Astrocyte (in vitro differentiated cells and primary cell): ENCODE measurements around the gene GNG12. TPM values are rescaled to one million over a fixed set of nuclear protein-coding genes. Genes with fewer than 3 reads are reported as not detected.

Experiments
- DNase-seq: peaks from one replicate; pipeline ENCODE4 v3.0.0-alpha.2; 2010; ENCODE audit warnings: low read depth
- FAIRE-seq: peaks from 2 replicates; lab custom pipeline; 2011; peaks lifted over from hg19 to GRCh38; lab: Jason Lieb, UNC
- H2AFZ ChIP-seq: 2 replicates; pipeline ENCODE4 v1.6.0; 2012; ENCODE audit warnings: low read depth, low read length, inconsistent platforms
- H3K27ac ChIP-seq: 2 replicates; pipeline ENCODE4 v1.5.1; 2011; ENCODE audit warnings: low read depth, low read length, inconsistent platforms
- H3K27me3 ChIP-seq: 2 replicates; pipeline ENCODE4 v1.6.0; 2011; ENCODE audit warnings: low read length, inconsistent platforms; ENCODE audit not compliant: insufficient read depth
- H3K36me3 ChIP-seq: 2 replicates; pipeline ENCODE4 v1.5.1; 2011; ENCODE audit warnings: low read length, inconsistent platforms; ENCODE audit not compliant: insufficient read depth
- H3K4me1 ChIP-seq: 2 replicates; pipeline ENCODE4 v1.5.1; 2011; ENCODE audit warnings: low read length, inconsistent platforms; ENCODE audit not compliant: insufficient read depth
- H3K4me2 ChIP-seq: 2 replicates; pipeline ENCODE4 v1.6.0; 2012; ENCODE audit warnings: low read length, inconsistent platforms
- H3K4me3 ChIP-seq: 2 replicates; pipeline ENCODE4 v1.5.1; 2011; ENCODE audit warnings: low read depth, mild to moderate bottlenecking, low read length, inconsistent platforms; ENCODE audit not compliant: insufficient read depth
- H3K79me2 ChIP-seq: 2 replicates; pipeline ENCODE4 v1.6.0; 2012; ENCODE audit warnings: mild to moderate bottlenecking, low read length, inconsistent platforms; ENCODE audit not compliant: insufficient read depth
- H3K9ac ChIP-seq: 2 replicates; pipeline ENCODE4 v1.6.0; 2012; ENCODE audit warnings: mild to moderate bottlenecking, low read length, inconsistent platforms
- H3K9me3 ChIP-seq: 2 replicates; pipeline ENCODE4 v1.5.1; 2012; ENCODE audit warnings: low read depth, mild to moderate bottlenecking, low read length, inconsistent platforms; ENCODE audit not compliant: insufficient read depth
- H4K20me1 ChIP-seq: 2 replicates; pipeline ENCODE4 v1.6.0; 2012; ENCODE audit warnings: low read length, inconsistent platforms; ENCODE audit not compliant: insufficient read depth
- H3K27ac Mint-ChIP-seq: one replicate; pipeline ENCODE4 v1.8.0; 2021; ENCODE audit warnings: mild to moderate bottlenecking, mixed read lengths; ENCODE audit not compliant: unreplicated experiment
- H3K27me3 Mint-ChIP-seq: one replicate; pipeline ENCODE4 v1.8.0; 2021; ENCODE audit warnings: low read depth, mixed read lengths; ENCODE audit not compliant: unreplicated experiment
- H3K36me3 Mint-ChIP-seq: one replicate; pipeline ENCODE4 v1.8.0; 2021; ENCODE audit warnings: low read depth, mixed read lengths; ENCODE audit not compliant: unreplicated experiment
- H3K4me1 Mint-ChIP-seq: one replicate; pipeline ENCODE4 v1.8.0; 2021; ENCODE audit warnings: low read depth, mixed read lengths; ENCODE audit not compliant: unreplicated experiment
- H3K4me3 Mint-ChIP-seq: one replicate; pipeline ENCODE4 v1.8.0; 2021; ENCODE audit warnings: mild to moderate bottlenecking, moderate library complexity, mixed read lengths; ENCODE audit not compliant: unreplicated experiment
- H3K9me3 Mint-ChIP-seq: one replicate; pipeline ENCODE4 v1.8.0; 2021; ENCODE audit warnings: mild to moderate bottlenecking, mixed read lengths; ENCODE audit not compliant: unreplicated experiment
- EZH2 ChIP-seq: IDR thresholded peaks from 2 replicates; pipeline ENCODE4 v1.6.1; 2012; ENCODE audit warnings: mild to moderate bottlenecking, low read length, inconsistent platforms; ENCODE audit not compliant: insufficient read depth
- total RNA-seq: library from RNA; stranded (reverse); gene quantifications from 2 replicates; pipeline ENCODE4 v1.2.1, GENCODE V29; 2021
- TF ChIP-seq, protein P1 (sequence below): IDR thresholded peaks from 2 replicates; pipeline ENCODE4 v1.5.1; 2011; ENCODE audit warnings: low read depth, mild to moderate bottlenecking, inconsistent platforms, low read length, moderate library complexity; ENCODE audit not compliant: insufficient read depth

Gene GNG12
- total RNA-seq, 1 donor from 2014 or later = 101 TPM

DNA sequence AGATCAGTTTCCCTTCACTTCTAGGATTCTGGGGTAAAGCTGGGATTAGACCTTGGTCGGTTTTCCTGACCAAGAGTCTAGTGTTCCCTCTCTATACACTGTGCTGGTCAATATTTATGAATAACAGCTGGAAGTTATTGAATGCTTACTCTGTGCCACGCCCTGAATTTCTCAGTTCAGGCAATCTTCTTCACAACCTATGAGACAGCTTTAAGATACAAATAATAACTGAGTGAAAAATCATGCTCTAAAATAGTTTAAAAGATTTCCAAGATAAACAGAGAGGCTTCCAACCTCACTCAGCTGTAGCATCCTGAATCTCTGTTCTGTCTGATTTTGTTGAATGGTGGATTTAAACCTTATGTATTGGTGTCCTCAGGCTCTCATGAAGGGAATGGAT, 72.2 kb downstream of the GNG12 start:
- Mint-ChIP-seq H3K36me3 (no peaks in the 10 kb centered on the region), H3K9me3 (no peaks in the 10 kb centered on the region), H3K27ac (no peak overlapping the region), H3K27me3 (no peaks in the 10 kb centered on the region), H3K4me3 (no peak overlapping the region), H3K4me1 (peaks cover 46% of the 10 kb centered on the region)
- Histone ChIP-seq H3K4me1 (peaks cover 29% of the 10 kb centered on the region), H3K9me3 (no peaks in the 10 kb centered on the region), H4K20me1 (peaks cover 36% of the 10 kb centered on the region), H3K79me2 (peaks cover 86% of the 10 kb centered on the region), H3K9ac (peak overlapping the region; percentile 59), H3K27ac (peak overlapping the region; percentile 68), H3K27me3 (no peaks in the 10 kb centered on the region), H2AFZ (no peak overlapping the region), H3K4me3 (no peak overlapping the region), H3K36me3 (peaks cover 9% of the 10 kb centered on the region), H3K4me2 (no peak overlapping the region)
- DNase-seq (no peak), FAIRE-seq (no peak)
- TF ChIP-seq, protein P1, sequence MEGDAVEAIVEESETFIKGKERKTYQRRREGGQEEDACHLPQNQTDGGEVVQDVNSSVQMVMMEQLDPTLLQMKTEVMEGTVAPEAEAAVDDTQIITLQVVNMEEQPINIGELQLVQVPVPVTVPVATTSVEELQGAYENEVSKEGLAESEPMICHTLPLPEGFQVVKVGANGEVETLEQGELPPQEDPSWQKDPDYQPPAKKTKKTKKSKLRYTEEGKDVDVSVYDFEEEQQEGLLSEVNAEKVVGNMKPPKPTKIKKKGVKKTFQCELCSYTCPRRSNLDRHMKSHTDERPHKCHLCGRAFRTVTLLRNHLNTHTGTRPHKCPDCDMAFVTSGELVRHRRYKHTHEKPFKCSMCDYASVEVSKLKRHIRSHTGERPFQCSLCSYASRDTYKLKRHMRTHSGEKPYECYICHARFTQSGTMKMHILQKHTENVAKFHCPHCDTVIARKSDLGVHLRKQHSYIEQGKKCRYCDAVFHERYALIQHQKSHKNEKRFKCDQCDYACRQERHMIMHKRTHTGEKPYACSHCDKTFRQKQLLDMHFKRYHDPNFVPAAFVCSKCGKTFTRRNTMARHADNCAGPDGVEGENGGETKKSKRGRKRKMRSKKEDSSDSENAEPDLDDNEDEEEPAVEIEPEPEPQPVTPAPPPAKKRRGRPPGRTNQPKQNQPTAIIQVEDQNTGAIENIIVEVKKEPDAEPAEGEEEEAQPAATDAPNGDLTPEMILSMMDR = no peak
- no peak for TF ChIP-seq EZH2

DNA sequence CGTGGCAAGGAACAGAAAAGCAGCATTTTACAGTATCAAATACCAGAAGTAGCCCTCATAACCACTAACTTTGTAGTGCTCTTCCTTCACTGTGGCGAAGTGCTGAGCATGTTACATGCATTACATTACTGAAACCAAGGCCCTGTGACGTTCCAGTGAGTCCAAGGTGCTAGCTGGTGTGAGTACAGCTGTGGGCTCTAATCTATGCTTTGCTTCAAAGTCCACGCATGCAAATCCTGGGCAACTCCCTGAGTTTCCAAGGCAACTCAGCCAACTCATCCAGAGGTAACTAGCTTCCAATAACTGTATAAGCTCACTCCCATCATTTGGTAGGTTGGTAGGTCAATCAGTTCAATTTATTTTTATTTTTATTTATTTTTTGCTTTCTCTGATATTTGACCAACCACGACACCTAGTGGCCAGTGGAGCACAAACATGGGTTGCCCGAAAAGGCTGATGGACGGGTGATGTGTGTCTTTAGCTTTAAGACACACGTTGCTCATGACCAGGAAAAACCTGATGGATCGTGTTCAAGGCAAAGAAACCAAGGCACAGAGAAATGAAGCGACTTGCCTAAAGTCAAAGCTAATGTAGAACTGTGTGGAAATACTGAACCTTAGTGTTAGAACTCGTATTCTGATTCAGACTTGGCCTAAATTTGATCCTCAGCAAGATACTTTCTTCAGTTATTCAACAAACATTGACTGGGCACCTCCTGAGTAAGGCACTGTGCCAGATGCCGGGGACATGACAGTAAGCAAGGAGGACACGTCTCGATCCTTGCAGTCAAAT, 73.0 kb downstream of the GNG12 start:
- peak overlapping the region; percentile 3 for H3K4me3 Mint-ChIP-seq
- H3K27ac Mint-ChIP-seq = peak overlapping the region; percentile 79
- Histone ChIP-seq H3K4me2 (peak overlapping the region; percentile 41), H3K4me3 (no peak overlapping the region), H3K36me3 (peaks cover 9% of the 10 kb centered on the region), H3K27ac (peak overlapping the region; percentile 68), H3K79me2 (peaks cover 89% of the 10 kb centered on the region), H3K9ac (peak overlapping the region; percentile 59), H3K4me1 (peaks cover 22% of the 10 kb centered on the region), H4K20me1 (peaks cover 36% of the 10 kb centered on the region), H2AFZ (no peak overlapping the region), H3K9me3 (no peaks in the 10 kb centered on the region), H3K27me3 (no peaks in the 10 kb centered on the region)
- peaks cover 39% of the 10 kb centered on the region for H3K4me1 Mint-ChIP-seq
- no peaks in the 10 kb centered on the region for H3K36me3 Mint-ChIP-seq
- FAIRE-seq (no peak), DNase-seq (peak; percentile 88)
- TF ChIP-seq, protein P1 = peak; percentile 91
- TF ChIP-seq EZH2 = no peak
- H3K9me3 Mint-ChIP-seq = no peaks in the 10 kb centered on the region
- no peaks in the 10 kb centered on the region for H3K27me3 Mint-ChIP-seq

DNA sequence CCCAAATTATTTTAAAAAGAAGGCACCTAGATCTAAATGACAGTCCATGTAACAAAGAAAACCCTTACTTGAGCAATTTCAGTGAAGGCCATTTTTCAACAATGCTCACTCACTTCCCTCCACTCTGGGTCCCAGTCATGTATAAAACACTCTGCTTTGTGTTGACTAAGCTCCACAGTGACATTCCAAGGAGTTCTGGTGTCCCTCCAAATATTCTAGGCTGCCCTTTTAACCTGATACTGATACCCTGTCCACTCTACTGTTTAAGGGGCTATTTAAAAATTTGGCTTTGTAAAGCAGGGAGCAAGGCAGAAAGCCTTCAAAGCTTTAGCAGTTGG, 73.6 kb downstream of the GNG12 start:
- H3K27ac ChIP-seq = peak overlapping the region; percentile 68
- Mint-ChIP-seq H3K9me3 (no peaks in the 10 kb centered on the region), H3K27me3 (no peaks in the 10 kb centered on the region), H3K27ac (peak overlapping the region; percentile 79), H3K4me1 (peaks cover 36% of the 10 kb centered on the region), H3K4me3 (peak overlapping the region; percentile 16), H3K36me3 (peaks cover 3% of the 10 kb centered on the region)
- H3K9ac ChIP-seq = peak overlapping the region; percentile 47
- H3K4me2 ChIP-seq = peak overlapping the region; percentile 41
- H4K20me1 ChIP-seq = peaks cover 35% of the 10 kb centered on the region
- H3K4me1 ChIP-seq = peaks cover 21% of the 10 kb centered on the region
- H3K27me3 ChIP-seq = no peaks in the 10 kb centered on the region
- FAIRE-seq (no peak), DNase-seq (peak; percentile 48)
- peaks cover 9% of the 10 kb centered on the region for H3K36me3 ChIP-seq
- no peak overlapping the region for H3K4me3 ChIP-seq
- H3K79me2 ChIP-seq = peaks cover 90% of the 10 kb centered on the region
- TF ChIP-seq, protein P1 = no peak
- TF ChIP-seq EZH2 = no peak
- H2AFZ ChIP-seq = no peak overlapping the region
- no peaks in the 10 kb centered on the region for H3K9me3 ChIP-seq
